ENCODE measurements around the gene PRKCH.

PRKCH gene

GRCh38 chr14:61321385-61322010 is at the start of gene PRKCH:
TSS of gene PRKCH (plus strand) at chr14:61321579. CDS start at chr14:61322102, 523 bp downstream.
- H3K9me3 ChIP-seq (ENCODE audit: control insufficient read depth, insufficient read depth, low read length), result no peaks in the 10 kb centered on the region
- peaks cover 37% of the 10 kb centered on the region for H3K27me3 ChIP-seq (ENCODE audit: control insufficient read depth, insufficient read depth, low read length)
- H3K4me1 ChIP-seq (ENCODE audit: control insufficient read depth, insufficient read depth, low read length), result peaks cover 10% of the 10 kb centered on the region
- peak within 1 kb of the TSS; percentile 28 for H3K9ac ChIP-seq (ENCODE audit: low read depth, low read length)
- H3K36me3 ChIP-seq (ENCODE audit: control insufficient read depth, insufficient read depth, low read length), result no peaks in the 10 kb centered on the region
- peak within 1 kb of the TSS; percentile 72 for H3K4me3 ChIP-seq (ENCODE audit: low read depth, low read length)

DNA sequence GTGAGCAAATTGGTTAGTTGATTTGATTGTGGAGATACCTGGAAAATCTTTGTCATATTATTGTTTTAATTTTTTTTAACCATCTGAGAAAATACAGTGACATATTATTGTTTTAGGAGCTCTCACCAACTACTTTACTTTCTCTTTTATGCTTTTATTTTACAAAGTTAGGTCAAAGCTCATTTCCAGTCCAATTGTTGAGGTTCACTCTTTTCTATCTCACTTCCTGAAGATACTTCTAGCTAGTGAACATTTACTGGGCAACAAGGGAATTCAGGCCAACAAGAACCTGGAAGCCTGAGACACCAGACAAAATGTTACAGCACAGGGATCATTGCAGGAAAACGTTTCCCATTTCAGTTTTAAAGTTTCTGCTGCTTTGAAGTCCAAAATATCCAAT is 44.1 kb upstream of the PRKCH start:
- Histone ChIP-seq H3K36me3 (ENCODE audit: control insufficient read depth, insufficient read depth, low read length) (no peaks in the 10 kb centered on the region), H3K4me1 (ENCODE audit: control insufficient read depth, insufficient read depth, low read length) (peaks cover 3% of the 10 kb centered on the region), H3K9me3 (ENCODE audit: control insufficient read depth, insufficient read depth, low read length) (no peaks in the 10 kb centered on the region), H3K27me3 (ENCODE audit: control insufficient read depth, insufficient read depth, low read length) (peaks cover 25% of the 10 kb centered on the region), H3K4me3 (ENCODE audit: low read depth, low read length) (no peak overlapping the region), H3K9ac (ENCODE audit: low read depth, low read length) (no peak overlapping the region)

DNA sequence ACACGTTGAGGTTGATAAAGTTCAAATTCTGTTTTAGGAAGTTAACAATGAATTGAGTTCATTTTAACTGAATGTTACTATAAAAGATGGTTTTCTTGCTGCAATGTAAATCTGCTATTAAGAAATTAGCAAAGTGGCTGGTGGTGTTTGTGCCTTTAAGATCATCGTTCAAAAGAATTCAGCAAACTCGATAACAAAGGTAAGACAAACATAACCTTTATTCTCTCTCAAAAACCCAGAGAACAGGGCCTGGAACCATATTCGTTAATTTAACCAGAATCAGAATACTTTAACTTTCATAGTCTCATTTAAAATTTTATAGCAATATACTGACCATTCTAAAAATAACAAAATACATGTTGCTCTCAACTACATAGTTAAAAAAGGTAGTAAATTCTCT is 43.6 kb upstream of the PRKCH start:
- Histone ChIP-seq H3K27me3 (ENCODE audit: control insufficient read depth, insufficient read depth, low read length) (peaks cover 25% of the 10 kb centered on the region), H3K36me3 (ENCODE audit: control insufficient read depth, insufficient read depth, low read length) (no peaks in the 10 kb centered on the region), H3K9ac (ENCODE audit: low read depth, low read length) (no peak overlapping the region), H3K4me3 (ENCODE audit: low read depth, low read length) (no peak overlapping the region), H3K4me1 (ENCODE audit: control insufficient read depth, insufficient read depth, low read length) (peaks cover 3% of the 10 kb centered on the region), H3K9me3 (ENCODE audit: control insufficient read depth, insufficient read depth, low read length) (no peaks in the 10 kb centered on the region)

- no peak overlapping the region for H3K9ac ChIP-seq (ENCODE audit: low read depth, low read length)
- no peaks in the 10 kb centered on the region for H3K36me3 ChIP-seq (ENCODE audit: control insufficient read depth, insufficient read depth, low read length)
- H3K9me3 ChIP-seq (ENCODE audit: control insufficient read depth, insufficient read depth, low read length), result no peaks in the 10 kb centered on the region
- peaks cover 23% of the 10 kb centered on the region for H3K27me3 ChIP-seq (ENCODE audit: control insufficient read depth, insufficient read depth, low read length)
- peaks cover 3% of the 10 kb centered on the region for H3K4me1 ChIP-seq (ENCODE audit: control insufficient read depth, insufficient read depth, low read length)
- H3K4me3 ChIP-seq (ENCODE audit: low read depth, low read length), result no peak overlapping the region
These were observed 42.3 kb upstream of the PRKCH start for GRCh38 chr14:61279082-61279481.

DNA sequence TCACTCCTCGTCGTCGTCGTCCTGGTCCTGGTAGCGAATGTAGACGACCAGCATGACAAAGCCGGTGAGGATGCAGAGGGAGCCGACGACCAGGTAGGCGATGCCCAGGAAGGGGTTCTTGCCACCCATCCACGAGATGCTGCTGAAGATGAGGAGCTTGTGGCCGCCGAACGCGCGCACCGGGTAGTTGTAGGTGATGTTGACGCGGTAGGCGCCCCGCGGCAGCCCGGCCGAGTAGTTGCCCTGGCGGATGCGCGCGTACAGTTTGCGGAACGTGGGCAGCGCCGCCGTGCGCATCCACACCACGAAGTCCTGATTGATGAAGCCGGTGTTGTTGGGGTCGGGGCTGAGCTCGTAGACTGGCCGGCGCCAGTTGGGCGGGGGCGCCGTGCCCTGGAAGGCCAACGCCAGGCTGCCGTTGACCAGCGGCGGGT is 41.3 kb upstream of the PRKCH start:
- H3K9ac ChIP-seq (ENCODE audit: low read depth, low read length), result peak overlapping the region; percentile 47
- H3K4me3 ChIP-seq (ENCODE audit: low read depth, low read length), result peak overlapping the region; percentile 73
- no peaks in the 10 kb centered on the region for H3K36me3 ChIP-seq (ENCODE audit: control insufficient read depth, insufficient read depth, low read length)
- H3K4me1 ChIP-seq (ENCODE audit: control insufficient read depth, insufficient read depth, low read length), result peaks cover 3% of the 10 kb centered on the region
- H3K27me3 ChIP-seq (ENCODE audit: control insufficient read depth, insufficient read depth, low read length), result peaks cover 22% of the 10 kb centered on the region
- no peaks in the 10 kb centered on the region for H3K9me3 ChIP-seq (ENCODE audit: control insufficient read depth, insufficient read depth, low read length)

GRCh38 chr14:61280526-61281185 is 40.7 kb upstream of the PRKCH start:
- peaks cover 22% of the 10 kb centered on the region for H3K27me3 ChIP-seq (ENCODE audit: control insufficient read depth, insufficient read depth, low read length)
- H3K4me1 ChIP-seq (ENCODE audit: control insufficient read depth, insufficient read depth, low read length), result peaks cover 3% of the 10 kb centered on the region
- H3K9me3 ChIP-seq (ENCODE audit: control insufficient read depth, insufficient read depth, low read length), result no peaks in the 10 kb centered on the region
- no peaks in the 10 kb centered on the region for H3K36me3 ChIP-seq (ENCODE audit: control insufficient read depth, insufficient read depth, low read length)
- H3K9ac ChIP-seq (ENCODE audit: low read depth, low read length), result peak overlapping the region; percentile 47
- H3K4me3 ChIP-seq (ENCODE audit: low read depth, low read length), result peak overlapping the region; percentile 73

GRCh38 chr14:61281186-61281947 is 40.0 kb upstream of the PRKCH start, which contains the start of gene TMEM30B:
TSS of gene TMEM30B (minus strand) at chr14:61281338. CDS start at chr14:61281147, 191 bp downstream.
- H3K9me3 ChIP-seq (ENCODE audit: control insufficient read depth, insufficient read depth, low read length), result no peaks in the 10 kb centered on the region
- H3K4me3 ChIP-seq (ENCODE audit: low read depth, low read length), result peak within 1 kb of the TSS; percentile 73
- peak within 1 kb of the TSS; percentile 47 for H3K9ac ChIP-seq (ENCODE audit: low read depth, low read length)

GRCh38 chr14:61281948-61282275 is 39.5 kb upstream of the PRKCH start:
- no peak overlapping the region for H3K4me3 ChIP-seq (ENCODE audit: low read depth, low read length)
- H3K9me3 ChIP-seq (ENCODE audit: control insufficient read depth, insufficient read depth, low read length), result no peaks in the 10 kb centered on the region
- no peaks in the 10 kb centered on the region for H3K36me3 ChIP-seq (ENCODE audit: control insufficient read depth, insufficient read depth, low read length)
- peaks cover 22% of the 10 kb centered on the region for H3K27me3 ChIP-seq (ENCODE audit: control insufficient read depth, insufficient read depth, low read length)
- H3K4me1 ChIP-seq (ENCODE audit: control insufficient read depth, insufficient read depth, low read length), result peaks cover 3% of the 10 kb centered on the region
- no peak overlapping the region for H3K9ac ChIP-seq (ENCODE audit: low read depth, low read length)

More at GRCh38 chr14:61281186-61281947, 40.0 kb upstream of the PRKCH start, which contains the start of gene TMEM30B:
- Histone ChIP-seq H3K36me3 (ENCODE audit: control insufficient read depth, insufficient read depth, low read length) (no peaks in the 10 kb centered on the region), H3K27me3 (ENCODE audit: control insufficient read depth, insufficient read depth, low read length) (peaks cover 22% of the 10 kb centered on the region), H3K4me1 (ENCODE audit: control insufficient read depth, insufficient read depth, low read length) (peaks cover 3% of the 10 kb centered on the region)

GRCh38 chr14:61282746-61283145 is 38.6 kb upstream of the PRKCH start:
- no peaks in the 10 kb centered on the region for H3K36me3 ChIP-seq (ENCODE audit: control insufficient read depth, insufficient read depth, low read length)
- H3K4me1 ChIP-seq (ENCODE audit: control insufficient read depth, insufficient read depth, low read length), result peaks cover 3% of the 10 kb centered on the region
- no peaks in the 10 kb centered on the region for H3K9me3 ChIP-seq (ENCODE audit: control insufficient read depth, insufficient read depth, low read length)
- no peak overlapping the region for H3K4me3 ChIP-seq (ENCODE audit: low read depth, low read length)
- no peak overlapping the region for H3K9ac ChIP-seq (ENCODE audit: low read depth, low read length)
- peaks cover 22% of the 10 kb centered on the region for H3K27me3 ChIP-seq (ENCODE audit: control insufficient read depth, insufficient read depth, low read length)

- Histone ChIP-seq H3K9me3 (ENCODE audit: control insufficient read depth, insufficient read depth, low read length) (no peaks in the 10 kb centered on the region), H3K36me3 (ENCODE audit: control insufficient read depth, insufficient read depth, low read length) (no peaks in the 10 kb centered on the region), H3K4me1 (ENCODE audit: control insufficient read depth, insufficient read depth, low read length) (peaks cover 3% of the 10 kb centered on the region), H3K27me3 (ENCODE audit: control insufficient read depth, insufficient read depth, low read length) (peaks cover 14% of the 10 kb centered on the region), H3K4me3 (ENCODE audit: low read depth, low read length) (no peak overlapping the region), H3K9ac (ENCODE audit: low read depth, low read length) (no peak overlapping the region)
These were observed 37.4 kb upstream of the PRKCH start for GRCh38 chr14:61284001-61284400.

- Histone ChIP-seq H3K4me3 (ENCODE audit: low read depth, low read length) (no peak overlapping the region), H3K36me3 (ENCODE audit: control insufficient read depth, insufficient read depth, low read length) (no peaks in the 10 kb centered on the region), H3K9ac (ENCODE audit: low read depth, low read length) (no peak overlapping the region), H3K4me1 (ENCODE audit: control insufficient read depth, insufficient read depth, low read length) (no peaks in the 10 kb centered on the region), H3K27me3 (ENCODE audit: control insufficient read depth, insufficient read depth, low read length) (peaks cover under 1% of the 10 kb centered on the region), H3K9me3 (ENCODE audit: control insufficient read depth, insufficient read depth, low read length) (no peaks in the 10 kb centered on the region)
These were observed 36.0 kb upstream of the PRKCH start for GRCh38 chr14:61285364-61285763.

Measured in iPS-15b (cell line).